H9 (cell line): ENCODE results near the gene SLC22A2. TPM values are rescaled to one million over a fixed set of nuclear protein-coding genes. Genes with fewer than 3 reads are reported as not detected.

Experiments
- DNase-seq: peaks from one replicate; pipeline ENCODE4 v3.0.0-alpha.2; 2017
- H2AFZ ChIP-seq: one replicate; pipeline ENCODE4 v1.6.1; 2013; ENCODE audit warnings: mild to moderate bottlenecking, low read length, control low read depth, moderate library complexity
- H2AK5ac ChIP-seq: 2 replicates; pipeline ENCODE4 v1.6.1; 2013; ENCODE audit warnings: low read length, control low read depth, mixed read lengths; ENCODE audit not compliant: insufficient read length
- H2BK120ac ChIP-seq: one replicate; pipeline ENCODE4 v1.6.1; 2013; ENCODE audit warnings: low read depth, mild to moderate bottlenecking, low read length, control low read depth, inconsistent platforms; ENCODE audit not compliant: poor library complexity, severe bottlenecking
- H2BK12ac ChIP-seq: 2 replicates; pipeline ENCODE4 v1.6.1; 2013; ENCODE audit warnings: low read length, control low read depth, mixed read lengths, low read depth; ENCODE audit not compliant: insufficient read length
- H2BK15ac ChIP-seq: 2 replicates; pipeline ENCODE4 v1.6.1; 2013; ENCODE audit warnings: low read depth, low read length, control low read depth
- H2BK20ac ChIP-seq: one replicate; pipeline ENCODE4 v1.6.1; 2013; ENCODE audit warnings: low read depth, mild to moderate bottlenecking, low read length, control low read depth, inconsistent platforms; ENCODE audit not compliant: poor library complexity, severe bottlenecking
- H2BK5ac ChIP-seq: 2 replicates; pipeline ENCODE4 v1.6.1; 2013; ENCODE audit warnings: low read length, control low read depth, mixed read lengths; ENCODE audit not compliant: insufficient read length
- H3K14ac ChIP-seq: 2 replicates; pipeline ENCODE4 v1.6.1; 2013; ENCODE audit warnings: low read length, control low read depth; ENCODE audit not compliant: insufficient read depth
- H3K18ac ChIP-seq: 2 replicates; pipeline ENCODE4 v1.6.1; 2013; ENCODE audit warnings: low read depth, mild to moderate bottlenecking, mixed read lengths, low read length, control low read depth; ENCODE audit not compliant: insufficient read length
- H3K23ac ChIP-seq: 2 replicates; pipeline ENCODE4 v1.6.1; 2013; ENCODE audit warnings: low read length, control low read depth, mixed read lengths, low read depth; ENCODE audit not compliant: insufficient read length
- H3K23me2 ChIP-seq: 2 replicates; pipeline ENCODE4 v1.6.1; 2013; ENCODE audit warnings: low read depth, mild to moderate bottlenecking, mixed read lengths, low read length, control low read depth; ENCODE audit not compliant: insufficient read length, poor library complexity, severe bottlenecking
- H3K27ac ChIP-seq: 2 replicates; pipeline ENCODE4 v1.5.1; 2013; ENCODE audit warnings: low read length, control low read depth, mixed read lengths, low read depth; ENCODE audit not compliant: insufficient read length
- H3K27me3 ChIP-seq: 2 replicates; pipeline ENCODE4 v1.6.1; 2013; ENCODE audit warnings: low read length, control low read depth, inconsistent platforms; ENCODE audit not compliant: insufficient read depth
- H3K4ac ChIP-seq: 2 replicates; pipeline ENCODE4 v1.6.1; 2013; ENCODE audit warnings: low read depth, mild to moderate bottlenecking, control low read depth, inconsistent platforms, low read length, moderate library complexity
- H3K4me1 ChIP-seq: 2 replicates; pipeline ENCODE4 v1.6.1; 2013; ENCODE audit warnings: low read length, control low read depth, inconsistent platforms; ENCODE audit not compliant: insufficient read depth
- H3K4me2 ChIP-seq: 2 replicates; pipeline ENCODE4 v1.6.1; 2013; ENCODE audit warnings: low read length, control low read depth, mixed read lengths; ENCODE audit not compliant: insufficient read length, insufficient read depth
- H3K56ac ChIP-seq: 2 replicates; pipeline ENCODE4 v1.6.1; 2013; ENCODE audit warnings: low read depth, mild to moderate bottlenecking, mixed read lengths, low read length, control low read depth; ENCODE audit not compliant: insufficient read length
- H3K79me1 ChIP-seq: 2 replicates; pipeline ENCODE4 v1.6.1; 2013; ENCODE audit warnings: low read depth, mild to moderate bottlenecking, moderate library complexity, low read length, control low read depth, inconsistent platforms; ENCODE audit not compliant: insufficient read depth, poor library complexity, severe bottlenecking
- H3K79me2 ChIP-seq: 2 replicates; pipeline ENCODE4 v1.6.1; 2013; ENCODE audit warnings: low read length, control low read depth, inconsistent platforms; ENCODE audit not compliant: insufficient read depth
- H3K9ac ChIP-seq: 2 replicates; pipeline ENCODE4 v1.6.1; 2013; ENCODE audit warnings: low read length, control low read depth, mixed read lengths; ENCODE audit not compliant: insufficient read length; ENCODE audit errors: extremely low read depth
- H3K9me3 ChIP-seq: one replicate; pipeline ENCODE4 v1.6.1; 2013; ENCODE audit warnings: low read depth, low read length, inconsistent platforms; ENCODE audit not compliant: control insufficient read depth
- H3T11ph ChIP-seq: one replicate; pipeline ENCODE4 v1.6.1; 2013; ENCODE audit warnings: mild to moderate bottlenecking, low read length, control low read depth, inconsistent platforms
- H4K20me1 ChIP-seq: one replicate; pipeline ENCODE4 v1.6.1; 2013; ENCODE audit not compliant: control insufficient read depth, insufficient read length, insufficient read depth
- H4K5ac ChIP-seq: 2 replicates; pipeline ENCODE4 v1.6.1; 2013; ENCODE audit warnings: low read depth, mild to moderate bottlenecking, mixed read lengths, low read length, control low read depth; ENCODE audit not compliant: insufficient read length
- H4K8ac ChIP-seq: replicated peaks from 2 replicates; pipeline ENCODE4 v1.6.1; 2013; ENCODE audit warnings: low read length, control low read depth, mixed read lengths, low read depth; ENCODE audit not compliant: insufficient read length
- H4K91ac ChIP-seq: 2 replicates; pipeline ENCODE4 v1.6.1; 2013; ENCODE audit warnings: low read depth, mild to moderate bottlenecking, moderate library complexity, mixed read lengths, low read length, control low read depth; ENCODE audit not compliant: insufficient read length
- H3K27ac Mint-ChIP-seq, 3 experiments: 2 replicates in 2 of 3; 3 replicates in 1 of 3; pipeline ENCODE4 v1.8.0; 2020 to 2021; ENCODE audit warnings: mixed read lengths in 3 of 3, mild to moderate bottlenecking in 1 of 3, moderate library complexity in 1 of 3
- H3K27me3 Mint-ChIP-seq: 2 replicates; pipeline ENCODE4 v1.8.0; 2021; ENCODE audit warnings: low read depth, mild to moderate bottlenecking, moderate library complexity, mixed read lengths
- H3K36me3 Mint-ChIP-seq, 3 experiments: 2 replicates in 2 of 3; 3 replicates in 1 of 3; pipeline ENCODE4 v1.8.0; 2020 to 2021; ENCODE audit warnings: low read depth in 3 of 3, mixed read lengths in 3 of 3; ENCODE audit not compliant: insufficient read depth in 1 of 3
- H3K4me1 Mint-ChIP-seq, 2 experiments: 2 replicates each; pipeline ENCODE4 v1.8.0; 2020; ENCODE audit warnings: mixed read lengths in 2 of 2
- H3K4me3 Mint-ChIP-seq, 2 experiments: 2 replicates in 1 of 2; 3 replicates in 1 of 2; pipeline ENCODE4 v1.8.0; 2020 to 2021; ENCODE audit warnings: mild to moderate bottlenecking in 2 of 2, mixed read lengths in 2 of 2, moderate library complexity in 1 of 2
- H3K9me3 Mint-ChIP-seq, 2 experiments: 2 replicates in 1 of 2; 3 replicates in 1 of 2; pipeline ENCODE4 v1.8.0; 2020; ENCODE audit warnings: mild to moderate bottlenecking in 2 of 2, mixed read lengths in 2 of 2, moderate library complexity in 1 of 2
- CTCF ChIP-seq: fragments of 200-600 bp; sonication (generic); conservative IDR thresholded peaks from 3 replicates; pipeline ENCODE4 v1.8.0; 2021; ENCODE audit warnings: antibody characterized with exemption, mild to moderate bottlenecking
- WGBS: extraction: QIAGEN DNeasy Blood & Tissue Kit; methylation state at CpG from one replicate; pipeline ENCODE4 v1.1.7; 2013; ENCODE audit warnings: missing lambda C conversion rate, low lambda C conversion rate, mixed read lengths; ENCODE audit not compliant: insufficient read length; ENCODE audit errors: extremely low coverage; 5-methylcytosine and 5-hydroxymethylcytosine counted together
- total RNA-seq: library from RNA; stranded (reverse); gene quantifications from 2 replicates; pipeline ENCODE4 v1.2.1, GENCODE V29; 2021

The SLC22A2 gene
- total RNA-seq, 1 experiment from 2014 or later: 1.0 TPM

- no peak overlapping the region for H3T11ph ChIP-seq
- H3K79me1 ChIP-seq: no peaks in the 10 kb centered on the region
- no peaks in the 10 kb centered on the region for H4K20me1 ChIP-seq
- Mint-ChIP-seq H3K36me3 (peaks cover 0 to 6% (median 0%) of the 10 kb centered on the region in 3 experiments; a peak in 4 of 7 replicates), H3K9me3 (peaks cover 0 to 4% of the 10 kb centered on the region in 2 experiments; a peak in 3 of 5 replicates), H3K27ac (no peak overlapping the region), H3K4me1 (peaks cover 18 to 19% of the 10 kb centered on the region in 2 experiments), H3K4me3 (no peak overlapping the region), H3K27me3 (peaks cover 1% of the 10 kb centered on the region; the same call in 1 of the 2 replicates)
- no peak overlapping the region for H3K23ac ChIP-seq
- H3K14ac ChIP-seq: no peak overlapping the region
- no peak for DNase-seq
- H2AFZ ChIP-seq: no peak overlapping the region
- no peak overlapping the region for H3K9ac ChIP-seq
- H2BK120ac ChIP-seq: no peak overlapping the region
- no peaks in the 10 kb centered on the region; the same call in 1 of the 2 replicates for H3K4me1 ChIP-seq
- no peak overlapping the region for H3K56ac ChIP-seq
- no peaks in the 10 kb centered on the region for H3K9me3 ChIP-seq
- no peak overlapping the region for H2AK5ac ChIP-seq
- no peak overlapping the region for H2BK5ac ChIP-seq
- no peak overlapping the region for H4K5ac ChIP-seq
- no peak overlapping the region for H2BK12ac ChIP-seq
- no peak overlapping the region for H3K18ac ChIP-seq
- H2BK15ac ChIP-seq: no peak overlapping the region
- H3K4me2 ChIP-seq: no peak overlapping the region
- no peak for TF ChIP-seq CTCF
- H3K23me2 ChIP-seq: no peaks in the 10 kb centered on the region
- no peak overlapping the region for H4K8ac ChIP-seq
- H2BK20ac ChIP-seq: no peak overlapping the region
- H4K91ac ChIP-seq: no peak overlapping the region
- no peaks in the 10 kb centered on the region for H3K79me2 ChIP-seq
- no peak overlapping the region for H3K27ac ChIP-seq
- no peaks in the 10 kb centered on the region for H3K27me3 ChIP-seq
- WGBS: no CpG with 5 or more reads among the region's 12 CpGs
- H3K4ac ChIP-seq: no peak overlapping the region
Observed at GRCh38 chr6:160278786-160279310, 20.2 kb upstream of the SLC22A2 start.
